22Rv1 (cell line): ENCODE measurements around the gene PDGFRB.

Experiments
- H3K27ac ChIP-seq: fragments of 450-650 bp; 2 replicates; pipeline ENCODE4 v1.5.1; 2017
- CTCF ChIP-seq: fragments of 450-650 bp; IDR thresholded peaks from 2 replicates; pipeline ENCODE4 v1.5.1; 2017; ENCODE audit warnings: mild to moderate bottlenecking
- ZFX ChIP-seq: fragments of 450-650 bp; IDR thresholded peaks from 2 replicates; pipeline ENCODE4 v1.6.1; 2017; ENCODE audit warnings: antibody characterized with exemption, borderline replicate concordance

Gene PDGFRB

GRCh38 chr5:150068071-150068470 lies 87.6 kb downstream of the PDGFRB start:
- no peak overlapping the region for H3K27ac ChIP-seq
- TF ChIP-seq ZFX: no peak
- TF ChIP-seq CTCF: no peak

- TF ChIP-seq ZFX: no peak
- TF ChIP-seq CTCF: no peak
- no peak overlapping the region for H3K27ac ChIP-seq
Observed at GRCh38 chr5:150067405-150067960, 88.2 kb downstream of the PDGFRB start.

- no peak for TF ChIP-seq CTCF
- TF ChIP-seq ZFX: no peak
Observed at GRCh38 chr5:150066901-150067396, 88.7 kb downstream of the PDGFRB start.

GRCh38 chr5:150066436-150066835 lies 89.2 kb downstream of the PDGFRB start:
- no peak overlapping the region for H3K27ac ChIP-seq
- TF ChIP-seq ZFX (no peak), CTCF (no peak)

More at GRCh38 chr5:150066901-150067396, 88.7 kb downstream of the PDGFRB start:
- no peak overlapping the region for H3K27ac ChIP-seq

GRCh38 chr5:150065886-150066285 lies 89.8 kb downstream of the PDGFRB start:
- TF ChIP-seq ZFX (no peak), CTCF (no peak)

GRCh38 chr5:150065346-150065745 lies 90.3 kb downstream of the PDGFRB start:
- TF ChIP-seq ZFX (no peak), CTCF (no peak)
- no peak overlapping the region for H3K27ac ChIP-seq

More at GRCh38 chr5:150065886-150066285, 89.8 kb downstream of the PDGFRB start:
- H3K27ac ChIP-seq: no peak overlapping the region

- no peak overlapping the region for H3K27ac ChIP-seq
- TF ChIP-seq CTCF (no peak), ZFX (no peak)
Observed at GRCh38 chr5:150064681-150065220, 90.9 kb downstream of the PDGFRB start.
